Lower lobe of right lung (tissue), 2 donors: ENCODE data around the gene CUEDC1. TPM values are rescaled to one million over a fixed set of nuclear protein-coding genes. Genes with fewer than 3 reads are reported as not detected.

Experiments
- ATAC-seq, 2 donors: fragments of 200-7000 bp; cut with Tn5 transposase; one replicate each; pipeline ENCODE4 v1.9.1; 2020 to 2022; ENCODE audit warnings: mild to moderate bottlenecking in 2 of 2, moderate library complexity in 2 of 2
- DNase-seq: peaks from one replicate; pipeline ENCODE4 v3.0.0-alpha.2; 2020
- H3K27ac ChIP-seq: fragments of 200-600 bp; one replicate; pipeline ENCODE4 v1.8.0; 2022
- H3K27me3 ChIP-seq: fragments of 200-600 bp; one replicate; pipeline ENCODE4 v1.8.0; 2022; ENCODE audit warnings: low read depth
- H3K36me3 ChIP-seq: fragments of 200-600 bp; one replicate; pipeline ENCODE4 v1.8.0; 2022; ENCODE audit warnings: mild to moderate bottlenecking
- H3K4me1 ChIP-seq: fragments of 200-600 bp; one replicate; pipeline ENCODE4 v1.8.0; 2022
- H3K4me3 ChIP-seq: fragments of 200-600 bp; one replicate; pipeline ENCODE4 v1.8.0; 2022; ENCODE audit warnings: mild to moderate bottlenecking
- H3K9me3 ChIP-seq: fragments of 200-600 bp; one replicate; pipeline ENCODE4 v1.8.0; 2022
- intact Hi-C: fragments of 100-400 bp; cut with DNase I; formaldehyde crosslinking; loops from one replicate; pipeline ENCODE4 v1.11.0; 2022
- total RNA-seq: library from RNA; stranded (reverse); fragmentation: NEBNext Ultra II Directional; extraction: Animal tissue kit (Norgen Biotek cat#: 25700); gene quantifications from one replicate; pipeline ENCODE4 v1.2.1, GENCODE V29; 2021
- TF ChIP-seq, protein P1 (sequence below): fragments of 200-600 bp; IDR thresholded peaks from one replicate; pipeline ENCODE4 v1.8.0; 2022; ENCODE audit warnings: antibody characterized with exemption, mild to moderate bottlenecking
- donor health status: DM: no; HTN: yes; CAD: no; lungs with severe emphysema.

The CUEDC1 gene
- total RNA-seq, 1 donor from 2014 or later = 42.8 TPM

DNA sequence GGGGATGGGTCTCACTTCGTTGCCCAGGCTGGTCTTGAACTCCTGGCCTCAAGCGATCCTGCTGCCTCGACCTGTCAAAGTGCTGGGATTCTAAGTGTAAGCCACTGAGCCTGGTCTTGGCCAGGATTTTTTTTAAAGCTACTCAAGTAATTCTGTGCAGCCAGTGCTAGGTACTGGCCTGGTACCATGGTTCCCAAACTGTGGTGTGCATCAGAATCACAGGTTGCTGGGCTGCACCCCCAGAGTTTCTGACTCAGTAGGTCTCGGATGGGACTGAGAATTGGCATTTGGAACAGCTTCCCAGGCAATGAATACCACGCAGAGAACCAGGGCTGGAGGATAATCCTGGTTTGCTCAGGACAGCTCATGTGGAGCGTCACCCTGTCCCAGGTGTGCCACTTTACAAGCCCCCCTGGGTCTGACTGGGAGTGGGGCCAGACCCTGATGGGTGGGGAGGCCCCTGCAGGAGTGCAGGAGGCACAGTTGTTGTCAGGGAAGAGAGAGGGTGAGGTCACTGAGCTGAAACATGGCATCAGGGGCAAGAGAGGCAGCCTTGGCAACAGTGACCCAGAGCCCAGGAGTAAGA, 94.7 kb downstream of the CUEDC1 start:
- Histone ChIP-seq H3K27ac (peak overlapping the region; percentile 75), H3K27me3 (no peaks in the 10 kb centered on the region), H3K4me1 (peaks cover 35% of the 10 kb centered on the region), H3K36me3 (peaks cover 4% of the 10 kb centered on the region), H3K4me3 (peak overlapping the region; percentile 61), H3K9me3 (no peaks in the 10 kb centered on the region)
- no peak for ATAC-seq
- DNase-seq = no peak
- TF ChIP-seq, protein P1, sequence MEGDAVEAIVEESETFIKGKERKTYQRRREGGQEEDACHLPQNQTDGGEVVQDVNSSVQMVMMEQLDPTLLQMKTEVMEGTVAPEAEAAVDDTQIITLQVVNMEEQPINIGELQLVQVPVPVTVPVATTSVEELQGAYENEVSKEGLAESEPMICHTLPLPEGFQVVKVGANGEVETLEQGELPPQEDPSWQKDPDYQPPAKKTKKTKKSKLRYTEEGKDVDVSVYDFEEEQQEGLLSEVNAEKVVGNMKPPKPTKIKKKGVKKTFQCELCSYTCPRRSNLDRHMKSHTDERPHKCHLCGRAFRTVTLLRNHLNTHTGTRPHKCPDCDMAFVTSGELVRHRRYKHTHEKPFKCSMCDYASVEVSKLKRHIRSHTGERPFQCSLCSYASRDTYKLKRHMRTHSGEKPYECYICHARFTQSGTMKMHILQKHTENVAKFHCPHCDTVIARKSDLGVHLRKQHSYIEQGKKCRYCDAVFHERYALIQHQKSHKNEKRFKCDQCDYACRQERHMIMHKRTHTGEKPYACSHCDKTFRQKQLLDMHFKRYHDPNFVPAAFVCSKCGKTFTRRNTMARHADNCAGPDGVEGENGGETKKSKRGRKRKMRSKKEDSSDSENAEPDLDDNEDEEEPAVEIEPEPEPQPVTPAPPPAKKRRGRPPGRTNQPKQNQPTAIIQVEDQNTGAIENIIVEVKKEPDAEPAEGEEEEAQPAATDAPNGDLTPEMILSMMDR = no peak
- intact Hi-C loops = no loop called here

DNA sequence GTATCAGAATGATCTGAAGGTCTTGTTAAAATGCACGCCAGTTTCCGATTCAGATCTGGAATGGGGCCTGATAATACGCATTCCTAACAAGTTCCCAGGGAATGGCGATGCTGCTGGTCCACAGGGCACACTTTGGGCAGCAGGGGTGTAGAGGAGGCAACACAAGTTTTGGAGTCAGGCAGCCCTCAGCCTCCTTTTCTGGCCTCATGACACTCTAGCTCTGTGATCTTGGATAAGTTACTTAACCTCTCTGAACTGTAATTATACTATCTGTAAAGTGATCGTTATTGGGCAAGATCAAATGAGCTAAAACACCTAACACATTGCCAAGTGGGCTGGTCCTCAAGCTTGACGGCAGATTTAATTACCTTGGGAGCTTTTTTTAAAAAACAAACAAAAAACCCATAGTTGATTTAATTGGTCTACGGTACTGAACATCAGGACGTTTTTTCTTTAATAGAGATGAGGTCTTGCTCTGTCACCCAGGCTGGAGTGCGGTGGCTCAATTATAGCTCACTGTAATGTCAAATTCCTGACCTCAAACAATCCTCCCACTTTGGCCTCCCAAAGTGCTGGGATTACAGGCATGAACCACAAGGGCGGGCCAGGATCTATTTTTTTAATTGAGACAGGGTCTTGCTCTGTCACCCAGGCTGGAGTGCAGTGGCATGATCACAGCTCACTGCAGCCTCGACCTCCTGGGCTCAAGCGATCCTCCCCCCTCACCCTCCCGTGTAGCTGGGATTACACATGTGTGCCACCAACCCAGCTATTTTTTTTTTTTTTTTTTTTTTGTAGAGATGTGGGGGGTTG, 95.4 kb downstream of the CUEDC1 start:
- TF ChIP-seq, protein P1 = no peak
- Histone ChIP-seq H3K36me3 (no peaks in the 10 kb centered on the region), H3K4me1 (peaks cover 35% of the 10 kb centered on the region), H3K27ac (no peak overlapping the region), H3K27me3 (no peaks in the 10 kb centered on the region), H3K4me3 (no peak overlapping the region), H3K9me3 (no peaks in the 10 kb centered on the region)
- DNase-seq = no peak
- intact Hi-C loops = loop anchor here (10.0 kb wide), 1 partner anchor 135 kb away; no protein-coding TSS in a partner anchor
- no peak for ATAC-seq

DNA sequence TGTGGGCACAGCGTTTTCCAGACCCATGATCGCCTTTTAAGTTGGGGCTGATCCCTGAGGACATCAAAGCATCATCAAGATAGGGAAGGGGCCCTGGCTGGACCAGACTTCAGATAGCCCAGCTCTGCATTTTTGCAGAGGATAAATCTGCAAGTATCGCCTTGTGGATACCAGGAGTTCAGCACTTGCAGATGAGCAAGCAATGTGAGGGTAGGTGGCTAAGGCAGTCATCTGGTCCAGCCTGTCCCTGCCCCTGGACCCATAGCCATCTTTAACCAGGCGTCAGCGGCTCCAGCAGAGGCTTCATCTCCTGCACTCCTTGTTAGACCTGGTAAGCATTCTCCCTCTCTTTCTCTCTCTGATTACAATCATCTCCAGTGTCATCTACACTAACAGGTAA, 96.4 kb downstream of the CUEDC1 start:
- intact Hi-C loops = loop anchor here (10.0 kb wide), 1 partner anchor 136 kb away; no protein-coding TSS in a partner anchor
- ATAC-seq (no peak), DNase-seq (no peak)
- no peak overlapping the region for H3K4me3 ChIP-seq
- no peaks in the 10 kb centered on the region for H3K9me3 ChIP-seq
- no peaks in the 10 kb centered on the region for H3K36me3 ChIP-seq
- no peaks in the 10 kb centered on the region for H3K27me3 ChIP-seq
- peaks cover 35% of the 10 kb centered on the region for H3K4me1 ChIP-seq
- no peak overlapping the region for H3K27ac ChIP-seq
- TF ChIP-seq, protein P1 = no peak

DNA sequence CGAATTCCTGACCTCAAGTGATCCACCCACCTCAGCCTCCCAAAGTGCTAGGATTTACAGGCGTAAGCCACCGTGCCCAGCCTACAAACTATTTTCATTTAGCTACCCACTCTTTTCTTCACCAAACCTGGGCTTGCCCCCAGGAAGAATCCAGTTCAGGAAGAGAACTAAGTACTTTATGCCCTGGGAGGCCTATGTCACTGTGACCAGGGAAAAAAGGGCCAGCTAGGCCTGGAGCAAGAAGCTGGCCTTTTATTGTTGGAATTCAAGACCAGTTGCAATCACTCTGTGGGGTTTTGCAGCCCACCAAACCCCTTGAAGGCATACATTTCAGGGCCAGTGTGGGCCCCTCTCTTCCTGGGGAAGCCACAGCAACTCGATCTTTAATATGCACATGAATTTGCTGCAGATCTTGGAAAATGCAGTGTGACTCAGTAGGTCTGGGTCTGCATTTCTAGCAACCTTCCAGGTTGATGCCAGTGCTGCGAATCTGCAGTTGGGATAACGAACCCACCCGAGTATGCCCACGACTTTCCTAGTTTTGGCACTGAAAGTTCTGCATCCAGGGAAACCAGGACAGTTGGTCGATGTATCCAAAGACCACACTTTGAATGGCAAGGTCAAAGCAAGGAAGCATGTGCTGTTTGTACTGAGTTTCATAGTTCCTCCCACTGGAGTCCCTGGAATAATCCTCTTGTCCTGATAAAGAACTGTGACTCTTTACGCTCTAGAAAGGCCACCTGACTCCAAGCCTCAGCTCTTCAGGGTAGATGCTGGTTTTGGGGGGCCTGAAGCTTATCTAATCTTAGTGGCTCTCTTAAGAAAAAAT, 98.2 kb downstream of the CUEDC1 start:
- Histone ChIP-seq H3K9me3 (no peaks in the 10 kb centered on the region), H3K36me3 (no peaks in the 10 kb centered on the region), H3K4me3 (no peak overlapping the region), H3K4me1 (peaks cover 41% of the 10 kb centered on the region), H3K27ac (no peak overlapping the region), H3K27me3 (no peaks in the 10 kb centered on the region)
- intact Hi-C loops = loop anchor here (10.0 kb wide), 1 partner anchor 138 kb away; no protein-coding TSS in a partner anchor
- TF ChIP-seq, protein P1 = no peak
- ATAC-seq (no peak), DNase-seq (no peak)

DNA sequence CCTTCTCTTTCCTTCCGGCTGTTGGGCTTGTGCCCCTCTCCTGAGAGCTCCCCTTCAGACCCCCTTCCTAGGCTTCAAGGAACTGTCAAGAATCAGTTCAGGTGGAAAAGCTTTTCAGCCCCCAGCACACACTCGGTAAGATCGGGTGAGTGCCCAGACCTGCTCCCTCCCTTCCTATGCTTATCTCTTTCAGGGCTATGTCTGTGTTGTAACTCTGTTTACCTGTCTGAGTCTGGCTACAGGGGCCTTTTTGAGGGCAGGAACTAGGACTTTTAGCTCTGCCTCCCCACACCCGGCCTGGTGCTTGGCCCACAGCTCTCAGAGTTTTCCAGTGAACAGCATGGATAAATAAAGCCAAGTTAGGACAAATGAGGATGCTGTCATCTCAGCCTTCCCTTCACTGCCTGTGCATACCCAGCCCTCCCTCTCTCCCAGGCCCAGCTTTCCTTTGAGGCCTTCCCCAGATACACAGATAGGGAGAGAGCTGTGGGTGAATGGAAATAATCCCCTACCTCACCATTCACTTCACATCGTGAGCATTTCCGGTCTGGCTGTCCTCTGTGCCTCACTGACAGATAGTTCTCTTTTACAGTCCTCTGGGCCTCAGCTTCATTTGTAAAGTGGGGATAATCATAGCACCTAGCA, 99.7 kb downstream of the CUEDC1 start:
- intact Hi-C loops = loop anchor here (10.0 kb wide), 1 partner anchor 139 kb away; no protein-coding TSS in a partner anchor
- Histone ChIP-seq H3K36me3 (no peaks in the 10 kb centered on the region), H3K9me3 (no peaks in the 10 kb centered on the region), H3K4me3 (no peak overlapping the region), H3K27ac (no peak overlapping the region), H3K27me3 (no peaks in the 10 kb centered on the region), H3K4me1 (peaks cover 42% of the 10 kb centered on the region)
- TF ChIP-seq, protein P1 = no peak
- ATAC-seq (peak in 1 of 2 donors; percentile 20), DNase-seq (no peak)
